Nephron progenitor cell (in vitro differentiated cells): Measurements from ENCODE around the gene POLR2C.
A peak's percentile ranks its signal among the peaks of the same experiment; 100 is the strongest.

ENCODE experiments used
- DNase-seq: peaks from one replicate; pipeline ENCODE4 v3.0.0; 2021
- H3K27ac Mint-ChIP-seq: 2 replicates; pipeline ENCODE4 v1.8.0; 2021; ENCODE audit warnings: mild to moderate bottlenecking, moderate library complexity, mixed read lengths
- H3K27me3 Mint-ChIP-seq: 2 replicates; pipeline ENCODE4 v1.8.0; 2021; ENCODE audit warnings: mild to moderate bottlenecking, low read depth, mixed read lengths; ENCODE audit not compliant: poor library complexity
- H3K36me3 Mint-ChIP-seq: 2 replicates; pipeline ENCODE4 v1.8.0; 2021; ENCODE audit warnings: low read depth, mixed read lengths
- H3K4me1 Mint-ChIP-seq: 2 replicates; pipeline ENCODE4 v1.8.0; 2021; ENCODE audit warnings: mixed read lengths
- H3K4me3 Mint-ChIP-seq: 2 replicates; pipeline ENCODE4 v1.8.0; 2021; ENCODE audit warnings: mild to moderate bottlenecking, moderate library complexity, mixed read lengths
- H3K9me3 Mint-ChIP-seq: 2 replicates; pipeline ENCODE4 v1.8.0; 2021; ENCODE audit warnings: mild to moderate bottlenecking, moderate library complexity, mixed read lengths
- CTCF ChIP-seq: fragments of 200-600 bp; sonication (generic); IDR thresholded peaks from 2 replicates; pipeline ENCODE4 v1.5.0; 2021; ENCODE audit warnings: antibody characterized with exemption

POLR2C gene

GRCh38 chr16:57422026-57422944, 40.2 kb upstream of the POLR2C start:
- DNase-seq, result peak; percentile 39
- Mint-ChIP-seq H3K4me3 (no peak overlapping the region), H3K9me3 (no peaks in the 10 kb centered on the region), H3K4me1 (peaks cover 34% of the 10 kb centered on the region), H3K27ac (peak overlapping the region; percentile 44), H3K27me3 (peaks cover 4% of the 10 kb centered on the region), H3K36me3 (peaks cover 4% of the 10 kb centered on the region)
- peak; percentile 49 for TF ChIP-seq CTCF

GRCh38 chr16:57423152-57423551, 39.3 kb upstream of the POLR2C start:
- Mint-ChIP-seq H3K27me3 (peaks cover 4% of the 10 kb centered on the region), H3K9me3 (no peaks in the 10 kb centered on the region), H3K36me3 (peaks cover 12% of the 10 kb centered on the region), H3K4me1 (peaks cover 26% of the 10 kb centered on the region), H3K4me3 (no peak overlapping the region), H3K27ac (no peak overlapping the region)
- no peak for DNase-seq
- no peak for TF ChIP-seq CTCF

DNA sequence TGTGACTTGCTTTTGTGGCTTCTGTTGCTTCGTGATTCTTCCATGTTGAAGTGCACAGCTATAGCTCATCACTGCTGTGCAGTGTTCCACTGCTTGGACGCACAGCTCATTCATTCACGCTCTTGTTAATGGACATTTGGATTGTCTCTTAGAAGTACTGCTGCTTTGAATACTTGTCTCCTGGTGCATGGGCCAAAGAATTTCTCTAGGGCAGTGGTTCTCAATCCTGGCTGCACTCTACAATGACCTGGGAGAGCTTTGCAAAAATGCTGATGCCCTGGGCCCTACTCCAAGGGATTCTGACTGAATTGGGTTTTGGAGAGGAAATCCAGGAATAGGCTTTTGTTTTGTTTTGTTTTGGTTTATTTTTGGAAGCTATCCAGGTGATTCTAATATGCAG, 37.9 kb upstream of the POLR2C start:
- no peak overlapping the region for H3K4me3 Mint-ChIP-seq
- H3K4me1 Mint-ChIP-seq, result peaks cover 11% of the 10 kb centered on the region
- no peak overlapping the region for H3K27ac Mint-ChIP-seq
- H3K27me3 Mint-ChIP-seq, result peaks cover 4% of the 10 kb centered on the region
- H3K36me3 Mint-ChIP-seq, result peaks cover 24% of the 10 kb centered on the region
- H3K9me3 Mint-ChIP-seq, result no peaks in the 10 kb centered on the region
- no peak for DNase-seq
- no peak for TF ChIP-seq CTCF

GRCh38 chr16:57426356-57426755, 36.1 kb upstream of the POLR2C start:
- no peak for DNase-seq
- Mint-ChIP-seq H3K4me3 (no peak overlapping the region), H3K9me3 (no peaks in the 10 kb centered on the region), H3K27me3 (no peaks in the 10 kb centered on the region), H3K4me1 (peaks cover 7% of the 10 kb centered on the region), H3K36me3 (peaks cover 41% of the 10 kb centered on the region), H3K27ac (no peak overlapping the region)
- no peak for TF ChIP-seq CTCF

DNA sequence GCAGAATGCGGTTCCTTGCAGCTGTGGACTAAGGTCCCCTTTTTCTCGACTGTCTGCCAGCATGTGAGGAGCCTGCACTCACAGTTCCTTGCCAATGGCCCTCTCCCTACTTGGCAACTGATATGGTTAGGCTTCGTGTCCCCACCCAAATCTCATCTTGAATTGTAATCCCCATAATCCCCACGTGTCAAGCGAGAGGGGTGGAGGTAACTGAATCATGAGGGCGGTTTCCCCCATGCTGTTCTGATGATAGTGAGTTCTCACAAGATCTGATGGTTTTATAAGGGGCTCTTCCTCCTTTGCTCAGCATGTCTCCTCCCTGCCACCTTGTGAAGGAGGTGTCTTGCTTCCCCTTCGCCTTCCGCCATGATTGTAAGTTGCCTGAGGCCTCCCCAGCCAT, 35.2 kb upstream of the POLR2C start:
- no peaks in the 10 kb centered on the region for H3K9me3 Mint-ChIP-seq
- H3K27ac Mint-ChIP-seq, result peak overlapping the region; percentile 68
- TF ChIP-seq CTCF, result no peak
- no peaks in the 10 kb centered on the region for H3K27me3 Mint-ChIP-seq
- no peak for DNase-seq
- H3K4me1 Mint-ChIP-seq, result peaks cover 4% of the 10 kb centered on the region
- H3K36me3 Mint-ChIP-seq, result peaks cover 48% of the 10 kb centered on the region
- H3K4me3 Mint-ChIP-seq, result no peak overlapping the region

GRCh38 chr16:57427824-57428223, 34.7 kb upstream of the POLR2C start:
- Mint-ChIP-seq H3K27ac (no peak overlapping the region), H3K4me1 (no peaks in the 10 kb centered on the region), H3K4me3 (no peak overlapping the region), H3K27me3 (no peaks in the 10 kb centered on the region), H3K36me3 (peaks cover 53% of the 10 kb centered on the region), H3K9me3 (no peaks in the 10 kb centered on the region)
- no peak for DNase-seq
- no peak for TF ChIP-seq CTCF
